B cell (primary cell): ENCODE measurements around the gene SHISA2.

Source experiments
- CTCF ChIP-seq: fragments of 200-600 bp; IDR thresholded peaks from one replicate; pipeline ENCODE4 v1.8.0; 2022; ENCODE audit warnings: antibody characterized with exemption, mild to moderate bottlenecking
- EZH2 ChIP-seq: IDR thresholded peaks from 2 replicates; pipeline ENCODE4 v1.6.1; 2012; ENCODE audit warnings: borderline replicate concordance, low read depth, mild to moderate bottlenecking, moderate library complexity, low read length; ENCODE audit not compliant: insufficient read depth, poor library complexity, severe bottlenecking

GRCh38 chr13:26054896-26055295 lies 3.1 kb upstream of the SHISA2 start:
- TF ChIP-seq CTCF (no peak), EZH2 (no peak)
